CMK (cell line): ENCODE measurements around the gene THTPA.

Experiments used
- DNase-seq: peaks from one replicate; pipeline ENCODE4 v3.0.0-alpha.2; 2010; ENCODE audit warnings: low read depth

Gene THTPA

GRCh38 chr14:23551266-23552028, 4.6 kb upstream of the THTPA start, which contains the start of gene ZFHX2:
Gene ZFHX2 (minus strand): TSS chr14:23551765. CDS start chr14:23535325, 16,440 bp downstream.
- DNase-seq, result no peak

GRCh38 chr14:23555533-23555881, 564 bp upstream of the THTPA start:
- DNase-seq, result no peak

GRCh38 chr14:23556700-23557440, 799 bp downstream of the THTPA start:
- no peak for DNase-seq

- no peak for DNase-seq
Observed at GRCh38 chr14:23557521-23557920, 1.4 kb downstream of the THTPA start.

GRCh38 chr14:23557946-23558345, 1.9 kb downstream of the THTPA start:
- no peak for DNase-seq

- DNase-seq, result no peak
Observed at GRCh38 chr14:23558346-23559009, 2.4 kb downstream of the THTPA start.

GRCh38 chr14:23559010-23559925, 3.2 kb downstream of the THTPA start:
- no peak for DNase-seq

- DNase-seq, result no peak
Observed at GRCh38 chr14:23559926-23560520, 4.0 kb downstream of the THTPA start.

GRCh38 chr14:23561259-23561658, 5.2 kb downstream of the THTPA start:
- no peak for DNase-seq

GRCh38 chr14:23561873-23562821, 6.1 kb downstream of the THTPA start:
- DNase-seq, result no peak

- DNase-seq, result no peak
Observed at GRCh38 chr14:23562822-23563472, 6.9 kb downstream of the THTPA start.

- DNase-seq, result no peak
Observed at GRCh38 chr14:23563473-23564180, 7.6 kb downstream of the THTPA start.

- no peak for DNase-seq
Observed at GRCh38 chr14:23564181-23564812, 8.2 kb downstream of the THTPA start.

GRCh38 chr14:23564876-23565275, 8.8 kb downstream of the THTPA start:
- DNase-seq, result no peak

- no peak for DNase-seq
Observed at GRCh38 chr14:23565626-23566025, 9.6 kb downstream of the THTPA start.

- DNase-seq, result no peak
Observed at GRCh38 chr14:23566112-23566777, 10.2 kb downstream of the THTPA start.

- no peak for DNase-seq
Observed at GRCh38 chr14:23566778-23567185, 10.7 kb downstream of the THTPA start.
